ENCODE data around the gene TFEB.

- TF ChIP-seq POLR2A (IDR thresholded peaks at IDR 0.05; ENCODE audit: low read depth, low read length) (no peak), POLR2AphosphoS5 (IDR thresholded peaks at IDR 0.05; ENCODE audit: low read depth, low read length) (no peak), TAF1 (IDR thresholded peaks at IDR 0.05; ENCODE audit: low read depth, low read length) (no peak), POU2F2 (IDR thresholded peaks at IDR 0.05; ENCODE audit: low read depth, low read length) (no peak), SPI1 (IDR thresholded peaks at IDR 0.05; ENCODE audit: low read depth, low read length) (peak; percentile 66; the same call in 1 of the 2 replicates)
Measured at GRCh38 chr6:41716516-41717391, 18.7 kb downstream of the TFEB start.
